Stimulated activated CD4-positive, alpha-beta T cell treated with anti-CD3 and anti-CD28 coated beads, Interleukin-2, amount 100 ng/mL, for 24 hours (primary cell): ENCODE measurements around the gene PPP1R3G.
"Not testable (repeated sequence)": the region's sequence is repeated elsewhere in the genome, so short reads cannot be mapped to it uniquely, and the experiment has no call there.

ENCODE experiments used
- DNase-seq, 2 donors: peaks; one replicate each; pipeline ENCODE4 v3.0.0-alpha.2; 2020

Gene PPP1R3G

GRCh38 chr6:5084781-5085647, at the start of gene PPP1R3G:
TSS of gene PPP1R3G (plus strand) at chr6:5085341. CDS start at chr6:5085486, 145 bp downstream.
- DNase-seq = peak in 1 of 2 donors; percentile 32

GRCh38 chr6:5036269-5036668, 48.9 kb upstream of the PPP1R3G start:
- DNase-seq = no peak

GRCh38 chr6:5041955-5042354, 43.2 kb upstream of the PPP1R3G start:
- DNase-seq = no peak

- DNase-seq = no peak
Observed at GRCh38 chr6:5042436-5042835, 42.7 kb upstream of the PPP1R3G start.

- no peak for DNase-seq
Observed at GRCh38 chr6:5044866-5045265, 40.3 kb upstream of the PPP1R3G start.

DNA sequence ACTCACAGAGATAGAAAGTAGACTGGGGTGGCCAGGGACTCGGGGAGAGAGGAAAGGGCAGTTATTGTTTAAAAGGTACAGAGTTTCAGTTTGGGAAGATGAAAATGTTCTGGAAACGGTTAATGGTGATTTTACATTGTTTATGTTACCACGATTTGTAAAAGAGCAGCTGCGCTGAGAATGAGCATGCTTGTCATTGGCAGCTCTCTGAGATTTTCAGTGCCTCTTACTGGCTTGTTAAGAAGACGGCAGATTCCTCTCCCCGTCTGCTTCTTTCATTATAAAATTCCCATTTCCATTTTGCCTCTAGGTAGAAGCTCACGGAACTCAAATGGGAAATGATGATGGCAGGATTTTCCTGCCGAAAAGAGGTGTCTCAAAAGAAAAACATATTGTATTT, 39.7 kb upstream of the PPP1R3G start:
- DNase-seq = no peak

- no peak for DNase-seq
Observed at GRCh38 chr6:5046430-5046829, 38.7 kb upstream of the PPP1R3G start.

- no peak for DNase-seq
Observed at GRCh38 chr6:5050009-5050408, 35.1 kb upstream of the PPP1R3G start.

DNA sequence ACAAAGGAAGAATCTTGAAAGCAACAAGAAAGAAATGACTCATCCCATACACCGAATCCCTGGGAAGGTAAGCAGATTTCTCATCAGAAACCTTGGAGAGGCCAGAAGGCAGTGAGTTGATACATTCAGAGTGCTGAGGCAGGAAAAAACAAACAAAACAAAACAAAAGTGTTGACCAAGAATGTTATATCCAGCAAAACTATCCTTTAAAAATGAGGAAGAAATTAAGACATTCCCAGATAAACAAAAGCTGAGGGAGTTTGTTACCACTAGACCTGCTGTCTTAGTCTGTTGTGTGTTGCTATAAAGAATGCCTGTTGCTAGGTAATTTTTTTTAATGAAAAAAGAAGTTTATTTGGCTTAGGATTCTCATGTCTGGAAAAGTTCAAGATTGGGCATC, 33.7 kb upstream of the PPP1R3G start:
- DNase-seq = no peak

GRCh38 chr6:5053038-5053437, 32.1 kb upstream of the PPP1R3G start:
- DNase-seq = no peak

- no peak for DNase-seq
Observed at GRCh38 chr6:5053864-5054244, 31.3 kb upstream of the PPP1R3G start.

- no peak for DNase-seq
Observed at GRCh38 chr6:5054245-5054873, 30.8 kb upstream of the PPP1R3G start.

- DNase-seq = no peak
Observed at GRCh38 chr6:5055118-5055517, 30.0 kb upstream of the PPP1R3G start.

DNA sequence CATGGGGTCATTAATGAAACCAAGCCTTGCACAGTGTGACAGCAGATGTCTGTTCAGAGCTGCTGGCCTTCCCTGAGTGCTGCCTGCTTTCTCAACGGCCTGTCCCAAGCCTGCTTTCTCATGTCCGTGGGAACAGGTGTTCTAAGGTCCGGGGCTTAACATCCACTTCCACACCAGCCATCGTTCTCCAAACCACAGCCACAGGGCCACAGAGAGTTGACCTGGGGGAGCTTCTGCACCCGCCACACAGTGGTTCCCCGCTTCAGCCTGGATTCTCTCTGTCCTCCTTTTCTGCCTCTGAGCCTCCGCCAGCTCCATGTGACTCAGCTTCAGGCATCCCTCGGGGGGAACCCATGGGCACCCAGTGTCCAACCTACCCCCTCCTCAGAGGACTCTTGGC, 26.9 kb upstream of the PPP1R3G start:
- no peak for DNase-seq

DNA sequence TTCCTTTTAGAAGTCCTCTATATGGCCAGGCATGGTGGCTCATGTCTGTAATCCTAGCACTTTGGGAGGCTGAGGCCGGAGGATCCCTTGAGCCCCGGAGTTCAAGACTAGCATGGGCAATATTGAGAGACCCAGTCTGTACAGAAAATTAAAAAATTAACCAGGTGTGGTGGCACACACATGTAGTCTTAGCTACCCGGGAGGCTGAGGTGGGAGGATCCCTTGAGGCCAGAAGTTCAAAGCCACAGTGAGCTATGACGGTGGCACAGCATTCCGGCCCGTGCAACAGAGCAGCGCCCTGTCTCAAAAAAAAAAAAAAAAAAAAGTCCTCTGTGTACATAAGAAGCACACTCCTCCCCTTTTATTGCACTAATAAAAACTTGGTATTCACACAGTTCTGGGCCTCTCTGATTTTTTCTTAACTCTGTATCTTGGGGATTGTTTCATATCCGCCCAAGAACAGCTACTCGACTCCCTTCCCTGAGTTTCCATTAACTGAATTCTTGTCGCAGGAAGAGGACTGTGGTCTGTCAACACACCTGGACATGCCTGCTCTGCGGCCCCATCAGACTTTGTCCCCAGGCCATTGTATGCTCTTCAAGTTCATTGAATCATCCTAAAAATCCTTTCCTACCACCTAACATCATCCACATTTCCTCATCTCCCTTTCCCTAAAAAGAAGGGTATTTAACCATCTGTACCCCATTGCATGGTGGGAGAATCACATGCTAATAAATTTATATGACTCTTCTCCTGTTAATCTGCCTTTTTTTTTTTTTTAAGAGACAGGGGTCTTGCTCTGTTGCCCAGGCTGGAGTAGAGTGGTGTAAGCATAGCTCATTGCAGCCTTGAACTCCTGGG, 25.9 kb upstream of the PPP1R3G start:
- DNase-seq = no peak

DNA sequence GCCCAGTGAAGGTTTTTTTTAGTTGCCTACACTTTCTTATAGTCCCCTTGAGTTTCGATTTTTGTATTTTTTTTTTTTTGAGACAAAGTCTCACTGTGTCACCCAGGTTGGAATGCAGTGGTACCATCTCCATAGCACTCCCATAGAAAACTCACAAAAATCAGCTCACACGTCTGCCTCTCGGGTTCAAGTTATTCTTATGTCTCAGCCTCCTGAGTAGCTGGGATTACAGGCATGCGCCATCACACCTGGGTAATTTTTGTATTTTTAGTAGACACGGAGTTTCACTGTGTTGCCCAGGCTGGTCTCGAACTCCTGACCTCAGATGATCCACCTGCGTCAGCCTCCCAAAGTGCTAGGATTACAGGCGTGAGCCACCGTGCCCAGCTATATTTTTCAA, 24.7 kb upstream of the PPP1R3G start:
- not testable (repeated sequence) for DNase-seq

DNA sequence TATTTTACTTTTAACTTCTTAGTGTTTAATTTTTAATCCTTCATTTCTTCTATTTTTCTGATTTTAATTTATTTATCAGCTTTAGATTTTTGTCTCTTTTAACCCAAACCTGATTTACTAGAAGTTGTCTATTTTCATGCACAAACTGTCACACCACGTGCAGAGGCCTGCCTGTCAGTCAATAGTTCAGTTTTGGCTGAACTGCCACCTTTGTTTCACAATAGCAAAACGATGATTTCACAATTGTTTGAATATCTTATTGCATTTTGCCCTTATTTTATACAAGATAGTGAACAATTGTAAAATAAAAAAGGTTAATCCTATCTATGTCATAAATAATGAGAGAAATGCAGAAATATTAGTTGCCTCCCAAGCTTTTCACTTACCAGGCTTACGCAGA, 24.0 kb upstream of the PPP1R3G start:
- no peak for DNase-seq

- DNase-seq = no peak
Observed at GRCh38 chr6:5063617-5064016, 21.5 kb upstream of the PPP1R3G start.

DNA sequence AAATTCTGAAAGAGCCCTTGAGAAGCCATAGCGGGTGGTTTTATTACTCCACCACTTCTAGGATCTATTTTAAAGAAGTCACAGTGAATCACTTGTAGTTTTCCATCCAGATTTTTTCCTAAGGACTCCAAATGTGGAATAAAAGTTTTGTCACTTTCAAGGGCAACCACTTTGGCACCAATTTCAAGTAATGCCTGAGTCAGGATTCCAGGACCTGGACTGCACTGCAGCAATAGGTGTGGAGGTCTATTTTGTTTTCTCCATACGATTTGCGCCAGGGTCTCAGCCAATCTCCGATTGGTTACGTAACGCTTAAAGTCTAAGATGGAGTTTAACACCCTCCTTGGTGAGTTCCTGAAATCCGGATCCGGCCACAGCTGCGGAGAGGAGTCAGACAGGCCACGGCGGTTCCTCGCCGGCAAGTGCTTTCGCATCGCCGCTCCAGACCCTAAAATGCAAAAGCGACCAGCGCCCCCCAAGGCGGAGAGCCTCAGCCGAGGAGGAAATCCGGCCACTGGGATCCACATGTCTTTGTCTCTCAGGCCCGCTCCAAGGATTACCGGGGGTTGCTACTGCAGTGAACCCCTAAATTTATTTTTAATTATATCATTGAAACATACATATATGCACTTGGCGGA, 18.6 kb upstream of the PPP1R3G start:
- no peak for DNase-seq

GRCh38 chr6:5067305-5067704, 17.8 kb upstream of the PPP1R3G start:
- DNase-seq = no peak

GRCh38 chr6:5068153-5068751, 16.9 kb upstream of the PPP1R3G start:
- DNase-seq = no peak

DNA sequence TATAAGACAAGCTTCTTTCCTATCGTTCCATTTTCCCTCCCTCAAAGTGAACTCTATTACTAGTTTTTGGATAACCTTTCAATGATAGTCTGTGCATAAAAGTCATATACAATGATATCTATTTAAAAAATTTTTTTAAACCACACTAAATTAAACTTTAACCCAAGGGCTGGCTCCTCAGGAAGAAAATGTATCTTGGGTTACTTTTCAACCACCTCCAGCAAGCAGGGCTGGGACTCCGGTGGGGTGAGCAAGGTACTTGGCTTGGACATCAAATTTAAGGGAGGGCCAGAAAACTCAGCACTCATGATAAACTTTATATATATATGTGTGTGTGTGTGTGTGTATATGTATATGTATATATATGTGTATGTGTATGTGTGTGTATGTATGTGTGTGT, 13.9 kb upstream of the PPP1R3G start:
- no peak for DNase-seq

DNA sequence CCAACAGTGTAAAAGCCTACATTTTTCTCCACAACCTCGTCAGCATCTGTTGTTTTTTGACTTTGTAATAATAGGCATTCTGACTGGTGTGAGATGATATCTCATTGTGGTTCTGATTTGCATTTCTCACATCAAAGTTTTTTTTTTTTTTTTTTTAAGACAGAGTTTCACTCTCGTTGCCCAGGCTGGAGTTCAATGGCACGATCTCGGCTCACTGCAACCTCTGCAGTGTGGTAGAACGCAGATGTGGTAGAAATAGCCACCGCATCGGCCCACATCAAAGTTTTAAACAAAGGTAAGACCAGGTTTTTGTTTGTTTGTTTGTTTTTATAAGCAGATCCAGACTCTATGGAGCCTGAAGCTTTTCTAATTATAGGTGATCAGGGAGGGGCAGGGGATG, 12.7 kb upstream of the PPP1R3G start:
- no peak for DNase-seq
